ENCODE data around the gene RRP8.

RRP8 gene

GRCh38 chr11:6617315-6617781, 13.9 kb upstream of the RRP8 start:
- DNase-seq (ENCODE audit: low read depth in 3 of 3), result no peak

GRCh38 chr11:6616596-6617250, 13.3 kb upstream of the RRP8 start:
- no peak for DNase-seq (ENCODE audit: low read depth in 3 of 3)

- DNase-seq (ENCODE audit: low read depth in 3 of 3), result no peak
Measured at GRCh38 chr11:6615882-6616585, 12.6 kb upstream of the RRP8 start.

DNA sequence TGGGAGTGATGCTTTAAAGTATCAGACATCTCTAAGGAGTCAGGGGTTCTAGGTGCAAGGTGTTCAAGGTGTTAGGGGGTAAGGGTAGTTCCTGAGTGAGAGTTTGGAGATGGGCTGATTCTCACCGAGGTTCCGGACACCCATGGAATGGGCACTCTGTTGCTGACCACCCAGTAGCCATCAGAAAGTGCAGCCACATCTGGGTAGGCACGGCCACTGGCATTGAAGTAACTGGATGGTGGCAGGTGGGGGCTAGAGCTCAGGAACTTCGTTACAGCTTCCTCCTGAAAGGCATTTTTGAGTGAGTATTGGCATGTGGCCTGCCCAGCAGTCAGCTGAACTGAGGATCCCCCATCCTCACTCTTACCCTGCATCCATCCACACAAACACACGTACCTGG, 11.6 kb upstream of the RRP8 start:
- no peak for DNase-seq (ENCODE audit: low read depth in 3 of 3)

- no peak for DNase-seq (ENCODE audit: low read depth in 3 of 3)
Measured at GRCh38 chr11:6614446-6614845, 11.0 kb upstream of the RRP8 start.

DNA sequence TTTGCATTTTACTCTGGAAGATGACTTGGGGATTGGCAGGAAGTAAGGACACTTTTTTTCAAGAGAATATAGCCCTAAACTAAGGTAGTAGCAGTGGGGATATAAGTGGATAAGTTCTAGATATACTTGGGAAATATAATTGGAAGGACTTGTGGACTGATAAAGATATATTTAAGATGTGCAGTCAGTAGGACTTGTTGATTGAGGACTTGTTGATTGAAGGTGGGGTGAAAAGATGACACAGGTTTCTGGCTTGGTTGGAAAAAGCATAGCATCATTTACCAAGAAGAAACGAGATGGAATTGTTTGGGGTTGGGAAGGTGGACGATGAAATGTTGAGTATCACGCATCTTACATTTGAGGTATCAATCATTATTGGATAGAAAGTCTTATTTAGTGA, 10.1 kb upstream of the RRP8 start:
- no peak for DNase-seq (ENCODE audit: low read depth in 3 of 3)

DNA sequence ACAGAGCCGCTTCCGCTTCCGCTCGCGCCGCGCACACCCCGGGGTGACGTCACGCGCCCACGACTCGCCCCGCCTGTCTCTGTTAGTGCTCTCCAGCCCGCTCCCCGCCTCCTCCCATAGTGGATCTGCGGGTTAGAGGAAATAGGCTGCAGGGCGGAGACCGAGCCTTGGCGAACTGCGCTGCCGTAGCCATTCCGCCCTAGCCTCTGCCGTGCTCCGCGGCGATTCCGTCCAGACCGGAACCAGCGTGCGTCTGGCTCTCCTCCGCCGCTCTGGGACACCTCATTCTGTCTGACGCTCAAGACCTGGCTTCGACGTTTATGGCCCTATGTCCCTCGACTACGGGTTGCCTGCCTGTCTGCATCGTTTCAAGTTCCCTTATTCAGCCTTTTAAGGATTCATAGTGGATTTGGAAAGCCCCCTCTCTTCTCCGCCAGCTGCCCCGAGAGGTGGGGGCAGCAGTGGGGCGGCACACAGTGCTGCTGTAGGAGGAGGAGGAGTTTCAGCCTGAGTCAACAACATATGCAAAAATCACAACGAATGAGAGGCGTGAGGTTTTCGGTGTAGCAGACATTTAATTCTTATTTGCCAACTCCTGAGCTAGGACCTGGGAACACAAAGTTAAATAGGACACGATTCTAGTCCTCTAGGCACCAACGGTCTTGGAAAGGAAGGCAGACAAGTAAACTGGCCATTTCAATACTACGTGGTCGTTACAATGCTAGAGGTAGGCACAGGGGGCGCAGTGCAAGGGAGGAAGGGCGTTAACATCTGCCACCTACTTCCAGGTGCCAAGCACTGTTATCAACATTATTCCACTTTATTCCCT, 9.0 kb upstream of the RRP8 start, which contains the start of gene TAF10:
Gene TAF10, minus strand, starts transcription at position 4 of the 829 bp plus-strand sequence. CDS start 27 bp downstream, outside the sequence.
- peak; percentile 88 to 97 (median 91) for DNase-seq (ENCODE audit: low read depth in 3 of 3)

DNA sequence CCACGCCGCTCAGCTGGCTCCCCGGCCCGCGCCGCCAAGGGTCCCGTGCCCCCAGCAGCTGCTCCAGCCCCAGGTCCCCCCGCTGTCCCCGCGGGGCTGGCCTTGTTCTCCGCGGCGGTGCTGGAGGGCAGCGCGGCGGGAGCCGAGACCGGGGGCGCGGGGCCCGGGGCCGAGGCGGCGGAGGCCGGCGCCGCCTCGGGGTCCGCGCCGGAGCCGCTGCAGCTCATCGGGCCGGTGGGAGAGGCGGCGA, 8.5 kb upstream of the RRP8 start:
- DNase-seq (ENCODE audit: low read depth in 3 of 3), result no peak

DNA sequence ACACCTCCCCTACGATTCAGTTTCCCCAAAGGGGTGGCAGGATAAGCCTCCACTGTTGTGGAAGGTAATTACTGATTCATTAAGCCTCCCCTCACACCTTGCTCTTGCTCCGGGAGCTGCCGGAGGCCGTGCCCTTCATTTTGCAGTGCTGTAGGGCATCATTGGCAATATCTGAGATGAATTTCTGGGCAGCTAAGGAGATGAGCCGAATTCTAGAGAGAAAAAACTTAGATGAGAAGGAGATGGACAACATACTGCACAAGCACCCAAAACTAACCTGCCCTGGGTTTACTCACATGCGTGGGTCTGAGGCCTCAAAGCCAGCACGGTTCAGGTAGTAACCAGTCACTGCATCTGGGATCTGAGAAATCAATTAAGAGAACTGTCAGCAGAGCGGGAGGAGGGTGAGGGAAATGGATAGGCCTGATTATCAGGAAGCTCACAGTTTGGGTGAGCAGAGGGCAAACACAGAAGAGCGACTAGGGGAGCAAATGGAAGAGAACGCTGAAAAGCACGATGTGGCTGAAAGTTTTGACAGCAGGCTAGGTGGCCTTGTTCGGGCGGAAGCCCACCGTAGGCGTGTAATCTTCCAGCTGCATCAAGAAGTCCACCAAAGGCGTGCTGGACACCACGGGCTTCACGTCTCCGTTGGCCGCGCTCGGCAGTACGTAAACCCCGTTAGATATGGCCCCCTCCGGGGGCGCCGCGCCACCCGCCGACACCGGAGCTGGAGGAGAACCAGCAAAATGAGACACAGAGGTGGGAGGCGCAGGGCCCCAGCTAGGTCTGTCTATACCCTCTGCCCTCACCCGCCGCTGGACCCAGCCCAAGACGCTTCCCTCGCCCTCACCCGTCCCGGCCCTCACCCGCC, 7.9 kb upstream of the RRP8 start:
- no peak for DNase-seq (ENCODE audit: low read depth in 3 of 3)

DNA sequence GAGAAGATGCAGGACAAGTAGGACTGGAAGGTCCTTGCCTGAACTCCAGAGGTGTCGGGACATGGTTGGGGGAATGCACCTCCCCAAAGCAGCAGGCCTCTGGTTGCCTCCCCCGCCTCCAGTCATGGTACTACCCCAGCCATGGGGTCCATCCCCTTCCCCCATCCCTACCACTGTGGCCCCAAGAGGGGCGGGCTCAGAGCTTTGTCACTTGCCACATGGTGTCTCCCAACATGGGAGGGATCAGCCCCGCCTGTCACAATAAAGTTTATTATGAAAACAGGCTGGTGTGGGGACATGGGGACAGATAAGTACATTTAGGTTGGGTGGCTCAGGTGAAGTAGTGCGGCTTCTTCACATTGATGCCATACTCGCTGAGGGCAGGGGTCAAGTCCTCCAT, 7.2 kb upstream of the RRP8 start:
- DNase-seq (ENCODE audit: low read depth in 3 of 3), result no peak

GRCh38 chr11:6609502-6610015, 6.1 kb upstream of the RRP8 start:
- no peak for DNase-seq (ENCODE audit: low read depth in 3 of 3)

DNA sequence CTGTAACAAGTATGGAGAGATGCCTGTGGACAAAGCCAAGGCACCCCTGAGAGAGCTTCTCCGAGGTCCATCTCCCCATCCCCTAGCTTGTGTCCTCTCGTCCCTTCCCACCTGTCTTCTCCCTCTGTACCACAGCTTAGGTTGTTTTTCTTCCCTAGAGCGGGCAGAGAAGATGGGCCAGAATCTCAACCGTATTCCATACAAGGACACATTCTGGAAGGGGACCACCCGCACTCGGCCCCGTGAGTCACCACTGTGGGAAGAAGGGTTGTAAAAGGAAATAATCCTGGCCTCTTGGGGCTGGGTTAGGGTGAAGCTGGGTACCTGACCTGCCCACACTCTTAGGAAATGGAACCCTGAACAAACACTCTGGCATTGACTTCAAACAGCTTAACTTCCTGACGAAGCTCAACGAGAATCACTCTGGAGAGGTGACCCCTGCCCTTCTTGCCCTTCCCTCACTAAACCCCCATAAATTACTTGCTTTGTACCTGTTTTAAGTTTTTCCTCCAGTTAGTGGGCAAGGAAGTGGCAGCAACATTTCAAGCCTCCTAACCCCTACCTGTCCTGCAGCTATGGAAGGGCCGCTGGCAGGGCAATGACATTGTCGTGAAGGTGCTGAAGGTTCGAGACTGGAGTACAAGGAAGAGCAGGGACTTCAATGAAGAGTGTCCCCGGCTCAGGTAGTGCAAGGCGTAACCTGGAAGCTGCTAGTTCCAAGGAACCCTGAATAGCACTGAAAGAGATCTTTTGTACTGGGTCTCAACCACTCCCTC, 5.5 kb upstream of the RRP8 start:
- no peak for DNase-seq (ENCODE audit: low read depth in 3 of 3)

- DNase-seq (ENCODE audit: low read depth in 3 of 3), result no peak
Measured at GRCh38 chr11:6608011-6608410, 4.6 kb upstream of the RRP8 start.

- DNase-seq (ENCODE audit: low read depth in 3 of 3), result no peak
Measured at GRCh38 chr11:6607190-6607795, 3.9 kb upstream of the RRP8 start.

- no peak for DNase-seq (ENCODE audit: low read depth in 3 of 3)
Measured at GRCh38 chr11:6606471-6607189, 3.2 kb upstream of the RRP8 start.

GRCh38 chr11:6604790-6605189, 1.4 kb upstream of the RRP8 start:
- no peak for DNase-seq (ENCODE audit: low read depth in 3 of 3)

DNA sequence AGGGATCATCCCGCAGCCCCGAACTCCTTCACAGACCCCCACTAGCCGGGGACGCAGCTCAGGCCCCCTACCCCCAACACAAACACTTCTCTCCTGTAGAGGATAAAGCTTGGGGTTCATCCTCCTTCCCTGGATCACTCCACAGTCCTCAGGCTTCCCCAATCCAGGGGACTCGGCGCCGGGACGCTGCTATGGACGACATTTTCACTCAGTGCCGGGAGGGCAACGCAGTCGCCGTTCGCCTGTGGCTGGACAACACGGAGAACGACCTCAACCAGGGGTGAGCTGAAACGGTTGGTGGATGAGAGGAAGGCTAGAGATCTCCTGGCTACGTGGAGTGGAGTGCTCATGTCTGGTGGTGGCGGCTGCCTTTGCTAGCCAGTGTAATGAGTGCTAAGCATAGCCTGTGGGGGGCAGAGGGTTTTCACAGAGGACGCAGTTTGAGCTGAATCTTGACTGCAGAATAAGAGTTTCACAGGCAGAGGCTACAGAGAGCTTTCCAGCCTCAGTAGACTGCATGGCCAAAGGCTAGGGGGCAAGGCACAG, 738 bp upstream of the RRP8 start:
- DNase-seq (ENCODE audit: low read depth in 3 of 3), result no peak

GRCh38 chr11:6602096-6602940, 1.1 kb downstream of the RRP8 start:
- no peak for DNase-seq (ENCODE audit: low read depth in 3 of 3)
